Suprapubic skin (tissue), 4 donors: Measurements from ENCODE around the gene KLHL33.

Experiments used
- EP300 ChIP-seq: sonication (generic); formaldehyde crosslinking; IDR thresholded peaks from one replicate; pipeline ENCODE4 v1.6.1; 2017; ENCODE audit warnings: antibody characterized with exemption
- POLR2A ChIP-seq, 2 donors: fragments of 450-650 bp; IDR thresholded peaks; one replicate each; pipeline ENCODE4 v1.6.1; 2017; ENCODE audit warnings: antibody characterized with exemption in 2 of 2, mild to moderate bottlenecking in 2 of 2, moderate library complexity in 2 of 2
- POLR2AphosphoS5 ChIP-seq, 3 donors: sonication (generic); formaldehyde crosslinking; IDR thresholded peaks; one replicate each; pipeline ENCODE4 v1.6.1; 2017; ENCODE audit warnings: antibody characterized with exemption in 3 of 3
- TF ChIP-seq, protein P1 (sequence below), 2 donors: fragments of 200-600 bp in 1 of 2; fragments of 450-650 bp in 1 of 2; sonication (generic) in 1 of 2; IDR thresholded peaks; one replicate each; pipeline ENCODE4 v1.5.1; 2016 to 2019; ENCODE audit warnings: antibody characterized with exemption in 2 of 2, mild to moderate bottlenecking in 1 of 2, moderate library complexity in 1 of 2

DNA sequence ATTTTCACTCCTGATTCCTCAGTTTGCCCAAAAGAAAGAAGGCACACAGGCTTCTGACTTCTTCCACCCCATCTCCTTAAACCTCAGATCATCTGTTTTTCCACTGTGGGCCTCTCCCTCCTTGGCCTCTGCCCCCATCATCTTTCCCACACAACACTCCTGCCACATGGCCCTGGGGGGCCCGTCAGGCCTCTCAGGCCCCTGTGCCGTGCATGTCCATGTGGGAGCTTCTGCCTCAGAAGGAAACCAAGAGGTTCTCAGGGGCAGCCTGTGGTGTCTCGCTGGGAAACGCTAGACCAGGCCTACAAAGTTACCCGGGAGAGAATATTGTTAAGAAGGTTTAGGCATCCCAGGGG, 8.0 kb downstream of the KLHL33 start:
- TF ChIP-seq, protein P1, sequence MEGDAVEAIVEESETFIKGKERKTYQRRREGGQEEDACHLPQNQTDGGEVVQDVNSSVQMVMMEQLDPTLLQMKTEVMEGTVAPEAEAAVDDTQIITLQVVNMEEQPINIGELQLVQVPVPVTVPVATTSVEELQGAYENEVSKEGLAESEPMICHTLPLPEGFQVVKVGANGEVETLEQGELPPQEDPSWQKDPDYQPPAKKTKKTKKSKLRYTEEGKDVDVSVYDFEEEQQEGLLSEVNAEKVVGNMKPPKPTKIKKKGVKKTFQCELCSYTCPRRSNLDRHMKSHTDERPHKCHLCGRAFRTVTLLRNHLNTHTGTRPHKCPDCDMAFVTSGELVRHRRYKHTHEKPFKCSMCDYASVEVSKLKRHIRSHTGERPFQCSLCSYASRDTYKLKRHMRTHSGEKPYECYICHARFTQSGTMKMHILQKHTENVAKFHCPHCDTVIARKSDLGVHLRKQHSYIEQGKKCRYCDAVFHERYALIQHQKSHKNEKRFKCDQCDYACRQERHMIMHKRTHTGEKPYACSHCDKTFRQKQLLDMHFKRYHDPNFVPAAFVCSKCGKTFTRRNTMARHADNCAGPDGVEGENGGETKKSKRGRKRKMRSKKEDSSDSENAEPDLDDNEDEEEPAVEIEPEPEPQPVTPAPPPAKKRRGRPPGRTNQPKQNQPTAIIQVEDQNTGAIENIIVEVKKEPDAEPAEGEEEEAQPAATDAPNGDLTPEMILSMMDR (IDR thresholded peaks at IDR 0.05), result no peak
- no peak for TF ChIP-seq EP300
- TF ChIP-seq POLR2AphosphoS5 (IDR thresholded peaks at IDR 0.05), result no peak
- no peak for TF ChIP-seq POLR2A (IDR thresholded peaks at IDR 0.05)
